GM12874 (cell line): ENCODE measurements around the gene CLDN10.

Experiments
- TF ChIP-seq, protein P1 (sequence below): IDR thresholded peaks from 2 replicates; pipeline ENCODE4 v1.5.1; 2011; ENCODE audit warnings: low read depth, mild to moderate bottlenecking, control low read depth, low read length, moderate library complexity; ENCODE audit not compliant: insufficient read depth

Gene CLDN10

DNA sequence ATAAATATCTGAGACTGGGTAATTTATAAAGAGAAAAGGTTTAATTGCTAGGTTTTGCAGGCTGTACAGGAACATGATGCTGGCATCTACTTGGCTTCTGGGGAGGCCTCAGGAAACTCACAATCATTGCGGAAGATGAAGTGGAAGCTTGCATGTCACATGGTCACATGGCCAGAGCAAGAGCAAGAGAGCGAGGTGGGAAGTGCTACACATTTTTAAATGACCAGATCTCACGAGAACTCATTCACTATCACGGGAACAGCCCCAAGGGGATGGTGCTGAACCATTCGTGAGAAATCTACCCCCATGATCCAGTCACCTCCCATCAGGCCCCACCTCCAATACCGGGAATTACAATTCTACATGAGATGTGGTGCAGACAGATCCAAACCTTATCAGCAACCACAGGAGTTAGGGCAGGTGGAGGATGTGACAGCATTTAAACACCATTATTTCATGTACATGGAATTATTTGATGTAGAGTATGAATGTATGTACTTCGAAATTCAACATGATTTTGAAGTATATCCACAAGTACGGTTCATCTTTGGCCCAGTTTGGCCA is 10.5 kb upstream of the CLDN10 start:
- TF ChIP-seq, protein P1, sequence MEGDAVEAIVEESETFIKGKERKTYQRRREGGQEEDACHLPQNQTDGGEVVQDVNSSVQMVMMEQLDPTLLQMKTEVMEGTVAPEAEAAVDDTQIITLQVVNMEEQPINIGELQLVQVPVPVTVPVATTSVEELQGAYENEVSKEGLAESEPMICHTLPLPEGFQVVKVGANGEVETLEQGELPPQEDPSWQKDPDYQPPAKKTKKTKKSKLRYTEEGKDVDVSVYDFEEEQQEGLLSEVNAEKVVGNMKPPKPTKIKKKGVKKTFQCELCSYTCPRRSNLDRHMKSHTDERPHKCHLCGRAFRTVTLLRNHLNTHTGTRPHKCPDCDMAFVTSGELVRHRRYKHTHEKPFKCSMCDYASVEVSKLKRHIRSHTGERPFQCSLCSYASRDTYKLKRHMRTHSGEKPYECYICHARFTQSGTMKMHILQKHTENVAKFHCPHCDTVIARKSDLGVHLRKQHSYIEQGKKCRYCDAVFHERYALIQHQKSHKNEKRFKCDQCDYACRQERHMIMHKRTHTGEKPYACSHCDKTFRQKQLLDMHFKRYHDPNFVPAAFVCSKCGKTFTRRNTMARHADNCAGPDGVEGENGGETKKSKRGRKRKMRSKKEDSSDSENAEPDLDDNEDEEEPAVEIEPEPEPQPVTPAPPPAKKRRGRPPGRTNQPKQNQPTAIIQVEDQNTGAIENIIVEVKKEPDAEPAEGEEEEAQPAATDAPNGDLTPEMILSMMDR, result no peak

DNA sequence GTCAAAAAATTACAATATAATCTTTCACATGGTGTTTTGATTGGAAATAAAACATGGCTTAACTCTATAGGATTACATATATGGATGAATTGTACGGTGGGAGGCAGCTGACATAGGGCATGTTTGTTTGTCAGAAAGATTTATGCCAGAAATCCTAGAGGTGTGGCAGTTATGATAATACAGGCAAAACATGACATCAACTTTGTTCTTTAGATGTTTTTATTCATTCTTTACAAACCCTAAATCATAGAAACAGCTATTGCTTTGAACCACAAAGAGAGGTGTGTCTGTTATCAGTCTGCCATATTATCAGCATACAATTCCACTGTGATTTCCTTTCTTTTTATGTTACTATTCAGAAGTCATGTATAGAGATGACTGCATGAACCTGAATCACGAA is 8.2 kb upstream of the CLDN10 start:
- TF ChIP-seq, protein P1, result no peak

DNA sequence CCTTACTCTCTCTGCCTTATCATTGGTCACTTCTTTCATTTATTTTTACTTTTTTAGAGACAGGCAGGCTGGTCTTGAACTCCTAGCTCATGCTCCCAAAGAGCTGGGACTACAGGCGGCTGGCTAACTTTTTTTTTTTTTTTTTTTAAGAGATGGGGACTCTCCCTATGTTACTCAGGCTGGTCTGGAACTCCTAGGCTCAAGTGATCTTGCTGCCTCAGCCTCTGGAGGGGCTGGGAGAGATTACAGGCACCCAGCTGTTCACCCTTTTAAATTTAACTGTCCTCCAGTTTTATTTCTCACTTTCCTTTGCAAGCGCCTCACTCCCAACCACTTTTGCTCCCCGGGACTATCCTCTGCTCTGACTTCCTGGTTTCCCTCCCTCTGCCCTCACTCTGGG is 5.6 kb upstream of the CLDN10 start:
- TF ChIP-seq, protein P1, result no peak

DNA sequence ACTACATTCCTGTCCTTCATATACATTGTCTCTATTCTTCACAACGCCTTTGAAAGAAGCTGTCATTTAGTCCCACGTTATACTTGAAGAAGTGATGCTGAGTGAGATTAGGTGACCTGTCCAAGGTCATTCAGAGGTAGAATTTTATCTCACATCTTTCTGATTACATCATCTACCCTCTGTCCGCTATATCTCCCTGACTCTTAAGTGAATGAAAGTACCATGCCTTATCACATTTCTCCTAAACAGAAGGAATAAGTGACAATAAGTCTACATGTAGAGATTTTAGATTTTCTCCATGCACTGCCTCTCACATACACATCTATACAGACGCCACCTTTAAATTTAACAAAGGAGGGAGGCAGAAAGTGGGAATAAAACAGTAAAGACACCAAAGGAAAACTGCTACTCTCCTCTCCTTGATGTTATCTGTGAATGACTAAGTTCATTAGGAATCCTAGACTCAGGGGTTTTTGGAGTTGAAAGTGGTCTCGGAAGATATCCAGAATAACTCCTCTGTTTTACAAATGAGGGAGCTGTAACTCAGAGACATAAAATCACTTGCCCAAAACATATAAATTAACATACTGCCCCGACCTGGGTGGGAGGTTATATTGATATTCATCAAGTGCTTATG is 4.9 kb upstream of the CLDN10 start:
- TF ChIP-seq, protein P1, result no peak

DNA sequence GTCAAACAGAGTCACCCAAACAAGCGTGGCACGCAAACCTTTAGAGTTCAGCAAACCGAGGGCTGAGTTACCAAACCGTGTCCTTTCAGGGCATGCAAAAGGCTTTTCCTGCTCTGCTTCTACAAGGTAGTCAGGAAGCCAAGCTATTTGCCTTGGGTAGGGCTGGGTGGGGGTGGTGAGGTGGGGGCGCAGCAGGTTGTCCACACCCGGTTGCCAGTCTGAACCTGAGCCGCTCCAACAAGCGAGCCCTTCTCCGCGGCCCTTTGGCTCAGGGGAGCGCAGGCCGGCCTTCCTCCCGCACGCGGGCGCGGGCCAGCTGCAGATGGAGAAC is 347 bp upstream of the CLDN10 start:
- TF ChIP-seq, protein P1, result no peak

DNA sequence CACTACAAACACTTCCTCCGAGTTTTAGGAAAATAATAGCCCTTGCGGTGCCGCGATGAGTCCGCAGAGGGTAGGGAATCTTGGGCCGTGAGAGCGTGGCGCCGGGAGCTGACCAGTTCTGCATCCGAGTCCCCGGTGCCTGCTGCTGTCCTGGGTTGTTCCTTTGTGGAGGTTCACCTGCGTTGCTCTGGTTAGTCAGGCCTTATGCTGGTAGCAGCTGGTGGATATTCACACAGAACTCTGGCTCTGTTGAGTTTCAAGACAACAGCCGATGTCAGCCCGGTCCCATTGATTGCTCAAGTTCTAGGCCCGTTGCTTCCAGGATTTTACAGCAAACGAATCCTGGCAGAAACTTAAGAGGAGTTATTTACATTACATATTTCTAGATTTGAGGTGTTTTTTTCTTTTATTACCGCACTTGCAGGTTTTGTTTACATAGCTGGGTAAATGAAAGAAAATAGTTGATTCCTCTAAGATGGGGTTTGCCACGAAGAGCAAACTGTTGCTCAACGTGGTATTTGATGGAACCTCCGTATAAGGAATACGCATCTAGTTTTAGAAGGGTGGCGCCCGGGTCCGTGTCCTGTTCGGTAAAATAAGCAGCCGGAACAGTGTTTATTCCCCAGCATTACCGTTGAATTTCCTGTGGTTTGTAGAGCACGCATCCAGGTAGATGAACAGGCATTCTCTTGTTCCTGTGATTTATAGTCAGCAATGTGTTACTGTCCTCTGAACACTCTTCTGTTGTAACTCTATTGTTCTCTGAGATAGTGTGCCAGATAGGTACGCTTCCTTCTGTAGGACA is 1.3 kb downstream of the CLDN10 start:
- TF ChIP-seq, protein P1, result no peak

DNA sequence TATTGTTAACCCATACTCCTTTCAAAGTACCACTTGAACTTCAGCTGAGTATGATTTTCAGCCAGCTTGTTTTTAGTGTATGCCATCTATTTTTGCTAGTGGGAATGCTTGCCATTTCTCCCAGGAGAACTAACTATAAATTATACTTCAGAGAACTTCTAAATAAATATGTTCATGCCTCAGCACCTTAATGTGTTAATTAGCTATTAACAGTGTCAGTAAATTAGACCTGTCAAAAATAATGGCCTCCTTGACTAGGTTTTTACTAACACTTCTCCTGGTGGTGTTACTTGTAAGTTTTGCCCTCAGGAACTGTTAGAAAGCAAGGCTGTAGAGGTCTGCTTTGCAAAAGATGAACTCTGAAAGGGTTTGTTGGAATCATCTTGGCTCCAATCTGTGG is 4.5 kb downstream of the CLDN10 start:
- TF ChIP-seq, protein P1, result no peak
